Activated T-helper 1 cell treated with anti-CD3 and anti-CD28 coated beads, Interleukin-12 subunit alpha, Interleukin-12 subunit beta, Interleukin-2, Interleukin-4 antibody, amounts not matched to agents 30 ng/mL and 10 ng/mL and 1 ng/mL, durations not matched to agents 14 hours and 24 hours and 36 hours (primary cell): ENCODE measurements around the gene CLTRN. TPM values are rescaled to one million over a fixed set of nuclear protein-coding genes. Genes with fewer than 3 reads are reported as not detected.

ENCODE experiments used
- DNase-seq: peaks from one replicate; pipeline ENCODE4 v3.0.0; 2021; ENCODE audit warnings: low spot score
- H3K27ac Mint-ChIP-seq: one replicate; pipeline ENCODE4 v1.8.0; 2021; ENCODE audit warnings: mild to moderate bottlenecking, mixed read lengths
- H3K27me3 Mint-ChIP-seq: one replicate; pipeline ENCODE4 v1.8.0; 2022; ENCODE audit warnings: mild to moderate bottlenecking, moderate library complexity, mixed read lengths; ENCODE audit not compliant: insufficient read depth
- H3K36me3 Mint-ChIP-seq: one replicate; pipeline ENCODE4 v1.8.0; 2021; ENCODE audit warnings: low read depth, mixed read lengths
- H3K4me1 Mint-ChIP-seq: one replicate; pipeline ENCODE4 v1.8.0; 2021; ENCODE audit warnings: low read depth, mixed read lengths
- H3K4me3 Mint-ChIP-seq: one replicate; pipeline ENCODE4 v1.8.0; 2021; ENCODE audit warnings: mild to moderate bottlenecking, moderate library complexity, mixed read lengths
- H3K9me3 Mint-ChIP-seq: one replicate; pipeline ENCODE4 v1.8.0; 2021; ENCODE audit warnings: mixed read lengths
- intact Hi-C: fragments of 100-400 bp; cut with micrococcal nuclease; formaldehyde crosslinking; loops from one replicate; pipeline ENCODE4 v1.15.1; 2024
- total RNA-seq: library from RNA; stranded (reverse); gene quantifications from 2 replicates; pipeline ENCODE4 v1.2.3, GENCODE V29; 2022

CLTRN gene
- total RNA-seq, 1 donor from 2014 or later, result not detected

DNA sequence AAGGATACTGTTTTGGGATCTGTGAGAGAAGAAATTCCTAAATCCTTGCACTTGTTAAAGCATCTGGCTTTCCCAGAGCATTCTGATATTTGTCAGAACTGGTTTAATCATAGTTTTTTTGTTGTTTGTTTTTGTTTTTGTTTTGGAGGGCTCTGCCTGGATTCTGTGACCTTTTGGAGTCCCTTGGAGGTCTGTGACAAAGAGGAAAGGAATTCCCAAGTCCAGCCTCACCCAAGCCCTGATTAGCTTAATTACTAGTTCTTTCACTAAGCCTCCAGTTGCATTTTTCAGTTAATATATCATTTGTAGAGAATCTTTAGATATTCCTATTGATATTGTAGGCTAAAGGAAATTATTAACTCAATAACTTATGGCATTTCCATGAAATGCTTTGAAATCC, 64.6 kb downstream of the CLTRN start:
- H3K4me3 Mint-ChIP-seq, result no peak overlapping the region
- no peaks in the 10 kb centered on the region for H3K36me3 Mint-ChIP-seq
- no peak overlapping the region for H3K27ac Mint-ChIP-seq
- H3K9me3 Mint-ChIP-seq, result no peaks in the 10 kb centered on the region
- intact Hi-C loops, result no loop called here
- no peaks in the 10 kb centered on the region for H3K27me3 Mint-ChIP-seq
- no peaks in the 10 kb centered on the region for H3K4me1 Mint-ChIP-seq
- DNase-seq, result no peak

DNA sequence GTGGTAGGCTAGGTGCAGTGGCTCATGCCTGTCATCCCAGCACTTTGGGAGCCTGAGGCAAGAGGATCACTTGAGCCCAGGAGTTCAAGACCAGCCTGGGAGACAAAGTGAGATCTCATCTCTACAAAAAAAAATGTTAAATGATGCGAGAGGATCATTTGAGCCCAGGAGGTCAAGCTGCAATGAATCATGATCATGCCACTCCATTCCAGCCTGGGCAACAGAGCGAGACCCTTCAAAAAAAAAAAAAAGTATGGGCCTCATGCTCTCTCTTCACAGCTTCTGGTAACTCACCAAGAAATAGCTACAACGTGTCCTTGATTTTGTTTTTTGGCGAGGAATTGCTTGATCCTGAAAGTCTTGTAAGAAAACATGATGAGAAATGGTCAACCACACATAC, 65.1 kb downstream of the CLTRN start:
- H3K27ac Mint-ChIP-seq, result no peak overlapping the region
- no peaks in the 10 kb centered on the region for H3K4me1 Mint-ChIP-seq
- no peaks in the 10 kb centered on the region for H3K36me3 Mint-ChIP-seq
- intact Hi-C loops, result no loop called here
- no peak overlapping the region for H3K4me3 Mint-ChIP-seq
- DNase-seq, result no peak
- no peaks in the 10 kb centered on the region for H3K9me3 Mint-ChIP-seq
- H3K27me3 Mint-ChIP-seq, result no peaks in the 10 kb centered on the region

DNA sequence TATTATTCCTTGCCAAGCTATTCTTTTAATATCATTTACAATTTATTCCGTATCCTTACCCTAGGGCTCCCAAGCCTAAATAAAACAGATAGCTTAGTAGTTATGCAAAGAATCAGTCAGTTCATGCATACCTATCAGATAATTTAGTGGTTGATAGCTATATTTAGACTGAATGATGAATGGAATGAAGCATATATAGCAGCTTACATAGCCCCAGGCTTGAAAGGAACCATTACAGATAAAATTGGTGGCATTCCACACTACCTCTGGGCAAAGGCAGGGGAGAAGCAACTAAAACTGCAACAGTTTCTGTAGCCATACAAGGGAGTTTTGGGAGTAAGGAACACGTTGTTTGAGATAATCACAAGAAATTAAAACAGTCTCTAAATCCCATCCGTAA, 66.6 kb downstream of the CLTRN start:
- H3K27me3 Mint-ChIP-seq, result no peaks in the 10 kb centered on the region
- intact Hi-C loops, result no loop called here
- no peak for DNase-seq
- no peak overlapping the region for H3K27ac Mint-ChIP-seq
- no peak overlapping the region for H3K4me3 Mint-ChIP-seq
- H3K9me3 Mint-ChIP-seq, result no peaks in the 10 kb centered on the region
- no peaks in the 10 kb centered on the region for H3K4me1 Mint-ChIP-seq
- no peaks in the 10 kb centered on the region for H3K36me3 Mint-ChIP-seq

DNA sequence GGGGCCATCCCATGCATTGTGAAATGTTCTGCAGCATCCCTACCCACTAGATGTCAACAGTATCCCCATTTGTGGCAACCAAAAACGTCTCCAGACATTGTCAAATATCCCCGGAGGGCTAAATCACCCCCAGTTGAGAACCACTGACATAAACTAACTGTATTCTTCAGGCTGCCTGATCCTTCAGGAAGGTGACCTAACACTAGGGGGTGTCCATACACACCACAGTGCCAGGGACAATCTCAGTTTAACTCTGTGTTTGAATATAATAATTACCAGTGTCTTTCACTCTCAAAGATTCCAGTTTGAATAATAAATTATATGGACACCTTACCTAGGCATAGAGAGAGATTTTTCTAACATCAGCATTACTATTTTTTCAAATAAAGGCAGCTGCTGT, 70.2 kb downstream of the CLTRN start:
- no peaks in the 10 kb centered on the region for H3K4me1 Mint-ChIP-seq
- no peaks in the 10 kb centered on the region for H3K36me3 Mint-ChIP-seq
- no peak overlapping the region for H3K27ac Mint-ChIP-seq
- intact Hi-C loops, result no loop called here
- DNase-seq, result no peak
- no peak overlapping the region for H3K4me3 Mint-ChIP-seq
- no peaks in the 10 kb centered on the region for H3K9me3 Mint-ChIP-seq
- H3K27me3 Mint-ChIP-seq, result peaks cover 5% of the 10 kb centered on the region

DNA sequence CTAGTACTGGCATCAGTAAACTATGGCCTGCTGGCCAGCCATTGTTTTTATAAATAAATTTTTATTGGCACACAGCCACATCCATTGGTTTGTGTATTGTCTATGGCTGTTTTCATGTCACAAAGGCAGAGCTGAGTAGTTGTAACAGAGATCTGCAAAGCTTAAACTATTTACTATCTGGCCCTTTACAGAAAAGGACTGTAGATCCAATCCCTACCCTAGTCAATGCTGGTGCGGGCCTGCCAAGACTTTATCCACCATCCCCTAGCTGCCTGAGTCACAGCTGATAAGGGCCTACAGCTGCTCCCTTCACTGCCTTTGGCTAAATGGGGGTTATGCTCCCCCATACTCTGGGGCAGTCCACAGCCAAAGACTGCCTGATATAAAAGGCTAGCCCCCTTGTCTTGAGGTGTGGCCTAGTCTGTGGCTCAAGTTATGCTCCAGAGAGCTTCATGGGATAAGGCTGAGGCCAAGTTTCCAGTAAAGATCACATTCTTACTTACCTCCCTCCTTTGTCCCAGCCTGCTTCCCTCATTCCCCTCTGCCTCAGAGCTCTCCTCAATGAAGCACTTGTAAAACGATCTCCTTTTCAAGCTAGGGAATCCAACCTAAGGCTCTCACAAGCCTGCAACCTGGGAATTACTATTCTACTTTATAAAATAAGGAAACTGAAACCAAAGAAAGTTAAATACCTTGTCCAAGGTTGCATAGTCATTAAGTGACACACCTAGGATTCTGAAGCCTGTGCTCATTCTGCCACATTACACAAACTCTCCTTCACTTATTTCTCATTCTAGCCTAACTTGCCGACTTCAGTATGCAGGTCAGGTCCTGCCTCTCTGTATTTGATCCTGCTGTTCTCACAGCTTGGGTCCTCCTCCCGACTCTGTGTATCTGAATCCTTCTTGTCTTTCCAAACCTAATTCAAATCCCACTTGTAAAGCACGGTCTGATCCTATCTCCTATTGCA, 84.5 kb downstream of the CLTRN start:
- DNase-seq, result no peak
- Mint-ChIP-seq H3K4me3 (no peak overlapping the region), H3K36me3 (no peaks in the 10 kb centered on the region), H3K27ac (no peak overlapping the region), H3K4me1 (no peaks in the 10 kb centered on the region), H3K27me3 (peaks cover 5% of the 10 kb centered on the region), H3K9me3 (no peaks in the 10 kb centered on the region)
- intact Hi-C loops, result no loop called here

Other genes with a start within 250 kb of the CLTRN start
- gene PIR, start 171.5 kb downstream of the CLTRN start, total RNA-seq, result 4.3 and 4.9 TPM in 2 replicates
- not detected in 2 replicates for gene BMX, start 164.0 kb downstream of the CLTRN start, total RNA-seq
- gene ACE2, start 63.8 kb downstream of the CLTRN start, total RNA-seq, result 0.10 TPM in 1 of 2 replicates, not detected in the other
- gene CA5B, start 73.5 kb upstream of the CLTRN start, total RNA-seq, result 3.8 and 6.9 TPM in 2 replicates
- gene ZRSR2, start 125.7 kb upstream of the CLTRN start, total RNA-seq, result 20.6 and 22.1 TPM in 2 replicates
- gene AP1S2, start 190.0 kb upstream of the CLTRN start, total RNA-seq, result 20.7 and 35.3 TPM in 2 replicates